C4-2B (cell line): ENCODE results near the gene CFAP58.

Source experiments
- H3K27ac ChIP-seq: fragments of 450-650 bp; 2 replicates; pipeline ENCODE4 v1.5.1; 2017
- ZFX ChIP-seq: fragments of 450-650 bp; IDR thresholded peaks from 2 replicates; pipeline ENCODE4 v1.6.1; 2017
- TF ChIP-seq, protein P1 (sequence below): fragments of 450-650 bp; conservative IDR thresholded peaks from 2 replicates; pipeline ENCODE4 v1.5.1; 2017; ENCODE audit warnings: mild to moderate bottlenecking

CFAP58 gene

DNA sequence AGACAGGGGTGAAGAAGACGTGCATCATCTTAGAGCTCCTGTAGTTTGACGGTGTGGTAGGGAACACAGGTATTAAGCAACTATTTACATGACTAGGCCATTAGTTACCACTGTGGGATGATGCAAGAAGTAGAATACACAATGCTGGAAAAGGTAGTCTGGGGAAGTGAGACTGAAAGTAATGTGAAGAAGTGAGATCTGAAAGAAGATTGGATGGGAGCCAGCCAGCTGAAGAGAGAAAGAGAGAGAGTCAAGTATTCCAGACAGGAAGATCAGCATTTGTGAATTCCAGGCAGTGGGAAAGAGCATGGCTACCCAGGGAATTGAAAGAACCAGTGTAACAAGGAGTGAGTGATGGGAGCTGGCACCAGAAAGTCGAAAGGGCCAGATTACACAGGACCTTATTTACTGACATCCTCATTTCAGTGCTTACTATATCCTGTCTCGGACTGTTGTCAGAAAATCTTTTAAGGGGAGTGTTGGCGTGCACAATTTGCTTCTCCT is 4.0 kb upstream of the CFAP58 start:
- no peak overlapping the region; the same call in 1 of the 2 replicates for H3K27ac ChIP-seq
- TF ChIP-seq, protein P1, sequence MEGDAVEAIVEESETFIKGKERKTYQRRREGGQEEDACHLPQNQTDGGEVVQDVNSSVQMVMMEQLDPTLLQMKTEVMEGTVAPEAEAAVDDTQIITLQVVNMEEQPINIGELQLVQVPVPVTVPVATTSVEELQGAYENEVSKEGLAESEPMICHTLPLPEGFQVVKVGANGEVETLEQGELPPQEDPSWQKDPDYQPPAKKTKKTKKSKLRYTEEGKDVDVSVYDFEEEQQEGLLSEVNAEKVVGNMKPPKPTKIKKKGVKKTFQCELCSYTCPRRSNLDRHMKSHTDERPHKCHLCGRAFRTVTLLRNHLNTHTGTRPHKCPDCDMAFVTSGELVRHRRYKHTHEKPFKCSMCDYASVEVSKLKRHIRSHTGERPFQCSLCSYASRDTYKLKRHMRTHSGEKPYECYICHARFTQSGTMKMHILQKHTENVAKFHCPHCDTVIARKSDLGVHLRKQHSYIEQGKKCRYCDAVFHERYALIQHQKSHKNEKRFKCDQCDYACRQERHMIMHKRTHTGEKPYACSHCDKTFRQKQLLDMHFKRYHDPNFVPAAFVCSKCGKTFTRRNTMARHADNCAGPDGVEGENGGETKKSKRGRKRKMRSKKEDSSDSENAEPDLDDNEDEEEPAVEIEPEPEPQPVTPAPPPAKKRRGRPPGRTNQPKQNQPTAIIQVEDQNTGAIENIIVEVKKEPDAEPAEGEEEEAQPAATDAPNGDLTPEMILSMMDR = no peak
- no peak for TF ChIP-seq ZFX

DNA sequence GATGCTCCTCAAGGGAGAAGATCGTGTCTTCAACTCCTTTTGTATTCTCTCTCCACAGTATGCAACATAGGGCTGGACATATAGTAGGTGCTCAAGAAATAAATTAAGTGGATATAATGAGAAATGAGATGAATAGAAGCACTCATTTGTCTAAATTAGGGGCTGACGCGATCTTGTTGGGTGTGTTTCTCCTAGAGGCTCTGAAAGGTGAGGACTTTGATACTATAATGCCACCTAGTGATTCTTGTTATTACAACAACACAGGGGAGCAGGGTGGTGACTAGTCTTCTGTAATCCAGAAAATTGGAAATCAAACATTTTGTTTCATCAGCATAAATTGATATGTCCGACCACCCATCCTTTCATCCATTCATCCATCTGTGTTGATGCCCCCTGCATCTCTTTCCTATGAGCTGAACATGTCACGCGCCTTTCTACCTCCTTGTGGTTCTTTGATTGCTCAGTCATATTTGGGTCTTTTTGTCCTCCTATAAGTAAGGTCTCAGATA is 3.5 kb upstream of the CFAP58 start:
- no peak overlapping the region; the same call in 1 of the 2 replicates for H3K27ac ChIP-seq
- no peak for TF ChIP-seq ZFX
- TF ChIP-seq, protein P1 = peak; percentile 84

DNA sequence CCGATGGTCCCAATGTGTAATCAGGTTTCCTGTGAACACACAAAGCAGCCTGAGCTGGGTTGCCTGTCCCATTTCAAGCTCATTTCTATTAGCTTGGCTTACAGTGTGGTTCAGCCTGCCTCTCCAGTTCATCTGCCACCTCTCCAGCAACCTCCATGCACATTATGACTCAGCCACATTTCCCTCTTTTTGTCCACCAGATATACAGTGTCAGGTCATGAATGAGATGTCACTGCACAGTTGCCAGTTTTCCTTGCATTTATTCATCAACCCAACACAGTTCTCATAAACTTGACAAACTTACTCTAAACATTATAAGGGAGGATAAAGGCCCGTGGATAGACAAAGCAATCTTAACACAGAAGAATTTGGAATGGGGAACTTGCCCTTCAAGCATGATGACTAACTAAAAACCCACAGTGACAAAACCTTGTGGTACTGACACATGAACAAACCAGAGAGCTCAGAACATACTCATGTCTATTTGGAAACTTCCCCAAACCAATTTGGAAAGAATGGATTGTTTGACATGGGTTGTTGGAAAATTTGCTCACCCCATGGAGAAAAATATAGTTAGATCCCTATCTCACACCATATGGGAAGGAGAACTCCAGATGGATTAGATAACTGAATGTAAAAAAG is 2.5 kb upstream of the CFAP58 start:
- H3K27ac ChIP-seq = no peak overlapping the region; the same call in 1 of the 2 replicates
- TF ChIP-seq, protein P1 = no peak
- no peak for TF ChIP-seq ZFX

DNA sequence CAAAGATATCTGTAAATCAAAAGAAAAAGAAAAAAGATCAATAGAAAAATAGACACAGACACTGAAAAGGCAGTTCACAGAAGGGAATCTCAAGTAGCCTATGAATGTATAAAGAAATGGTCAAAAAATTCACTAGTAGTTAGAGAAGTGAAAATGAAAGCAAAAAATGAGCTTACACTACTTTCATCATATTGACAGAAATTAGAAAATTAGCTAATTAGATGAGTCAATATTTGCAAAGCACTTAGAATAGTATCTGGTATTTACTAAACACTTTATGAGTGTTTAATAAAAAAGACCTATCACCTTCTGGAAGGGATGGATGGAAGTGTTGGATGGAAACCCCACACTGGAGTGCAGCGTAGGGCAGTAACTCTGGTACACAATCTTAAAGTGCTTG is 1.7 kb upstream of the CFAP58 start:
- no peak for TF ChIP-seq ZFX
- TF ChIP-seq, protein P1 = no peak
- no peak overlapping the region for H3K27ac ChIP-seq

DNA sequence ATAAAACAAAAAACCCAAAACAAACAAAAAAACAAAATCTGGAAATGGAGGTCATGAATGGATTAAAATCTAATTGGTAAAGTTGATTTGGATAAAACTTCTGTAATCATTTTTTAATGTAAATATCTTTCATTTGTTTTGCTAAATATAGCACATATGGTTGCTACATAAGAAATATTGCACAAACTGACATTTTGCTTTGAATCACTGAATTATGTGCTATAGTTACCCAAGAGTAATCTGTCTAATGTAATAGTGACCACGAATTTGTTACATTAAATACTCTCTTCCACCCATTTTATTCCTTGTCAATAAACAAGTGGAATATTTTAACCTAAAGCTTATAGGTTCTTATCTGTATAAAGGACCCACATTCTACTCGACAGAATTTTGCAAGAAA is 6.2 kb downstream of the CFAP58 start:
- TF ChIP-seq, protein P1 = no peak
- no peak for TF ChIP-seq ZFX
- no peak overlapping the region for H3K27ac ChIP-seq

DNA sequence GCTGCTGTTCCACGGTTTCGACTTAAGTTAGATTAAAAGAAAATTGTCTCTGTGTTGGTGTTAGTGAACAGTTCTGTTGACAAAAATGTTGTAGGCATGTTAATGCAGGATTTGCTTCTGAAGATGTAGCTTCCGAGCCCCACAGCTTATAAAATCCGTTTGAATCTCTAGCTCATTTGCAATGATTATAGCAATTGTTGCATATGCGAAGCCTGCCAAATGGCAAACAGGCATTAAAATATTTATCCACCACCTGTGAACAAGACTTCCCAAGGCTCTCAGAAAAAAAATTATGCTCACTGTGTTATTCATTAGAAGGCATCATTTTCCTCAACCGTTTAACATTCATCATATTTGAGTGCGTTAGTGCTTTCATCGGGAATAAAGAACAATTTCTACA is 14.3 kb downstream of the CFAP58 start:
- TF ChIP-seq, protein P1 = no peak
- no peak for TF ChIP-seq ZFX
- no peak overlapping the region for H3K27ac ChIP-seq

DNA sequence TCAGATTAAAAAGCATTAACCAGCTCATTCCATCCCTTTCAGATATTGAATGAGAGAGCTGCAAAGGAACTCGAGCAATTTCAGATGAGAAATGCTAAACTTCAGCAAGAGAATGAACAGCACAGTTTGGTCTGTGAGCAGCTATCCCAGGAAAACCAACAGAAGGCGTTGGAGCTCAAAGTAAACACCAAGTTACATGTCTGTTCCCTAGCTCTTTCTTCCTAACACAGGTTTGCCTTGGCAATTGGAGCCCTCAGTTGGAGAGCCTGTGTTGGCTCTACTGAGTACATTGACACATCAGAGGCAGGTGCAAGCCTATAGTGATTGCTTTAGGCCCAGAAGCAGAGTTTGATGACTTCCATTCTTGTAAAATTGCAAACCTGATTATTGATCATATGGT is 14.7 kb downstream of the CFAP58 start:
- H3K27ac ChIP-seq = no peak overlapping the region
- TF ChIP-seq, protein P1 = peak; percentile 24
- TF ChIP-seq ZFX = no peak
